HG03039 (cell line): ENCODE data around the gene LARGE2.

Experiments used
- ATAC-seq: cut with Tn5 transposase; IDR thresholded peaks from one replicate; pipeline ENCODE4 v1.9.1; 2021; ENCODE audit warnings: mild to moderate bottlenecking, moderate library complexity; ENCODE audit not compliant: unreplicated experiment

Gene LARGE2

GRCh38 chr11:45913942-45914635 is 8.4 kb upstream of the LARGE2 start:
- no peak for ATAC-seq

- no peak for ATAC-seq
These were observed 7.0 kb upstream of the LARGE2 start for GRCh38 chr11:45915446-45915845.

- ATAC-seq, result no peak
These were observed 5.2 kb upstream of the LARGE2 start for GRCh38 chr11:45917286-45917622.

DNA sequence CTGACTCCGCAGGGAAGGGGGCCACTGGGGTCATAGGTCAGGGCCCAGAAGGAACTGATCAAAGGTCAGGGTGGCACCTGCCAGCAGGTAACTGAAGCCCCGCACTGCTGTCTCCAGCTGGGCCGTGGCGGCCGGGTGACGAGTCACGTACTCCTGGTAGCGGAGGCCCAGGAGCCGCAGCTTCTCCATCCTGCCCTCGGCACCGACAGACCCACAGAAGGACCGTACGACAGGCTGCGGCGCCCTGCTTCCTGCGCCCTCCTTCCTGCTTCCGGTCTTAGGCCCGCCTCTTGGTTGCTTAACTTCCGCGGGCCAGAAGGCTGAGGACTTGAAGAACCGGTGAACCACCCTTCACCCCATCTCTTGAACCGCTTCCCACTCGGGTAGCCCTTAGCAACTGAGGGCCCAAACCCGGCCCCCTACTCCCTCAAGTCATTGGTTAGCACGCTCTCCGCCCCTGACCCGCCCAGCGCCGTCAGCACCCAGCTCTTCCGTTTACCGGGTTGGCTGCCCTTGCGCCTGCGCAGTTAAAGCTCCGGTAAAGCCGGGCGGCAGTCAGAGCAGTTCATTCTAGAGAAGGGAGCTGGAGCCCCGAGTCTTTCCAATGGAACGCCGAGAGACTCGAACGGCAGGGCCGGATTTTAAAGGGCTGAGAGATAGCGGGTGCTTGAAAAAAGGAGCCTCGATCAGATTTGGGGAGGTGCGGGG is 4.7 kb upstream of the LARGE2 start, which contains the start of gene PEX16:
PEX16 (minus strand) TSS at position 255 of the 708 bp plus-strand sequence; CDS start at position 189, 66 bp downstream.
- ATAC-seq, result peak; percentile 80

GRCh38 chr11:45918331-45918941 is 4.0 kb upstream of the LARGE2 start:
- ATAC-seq, result peak; percentile 32

DNA sequence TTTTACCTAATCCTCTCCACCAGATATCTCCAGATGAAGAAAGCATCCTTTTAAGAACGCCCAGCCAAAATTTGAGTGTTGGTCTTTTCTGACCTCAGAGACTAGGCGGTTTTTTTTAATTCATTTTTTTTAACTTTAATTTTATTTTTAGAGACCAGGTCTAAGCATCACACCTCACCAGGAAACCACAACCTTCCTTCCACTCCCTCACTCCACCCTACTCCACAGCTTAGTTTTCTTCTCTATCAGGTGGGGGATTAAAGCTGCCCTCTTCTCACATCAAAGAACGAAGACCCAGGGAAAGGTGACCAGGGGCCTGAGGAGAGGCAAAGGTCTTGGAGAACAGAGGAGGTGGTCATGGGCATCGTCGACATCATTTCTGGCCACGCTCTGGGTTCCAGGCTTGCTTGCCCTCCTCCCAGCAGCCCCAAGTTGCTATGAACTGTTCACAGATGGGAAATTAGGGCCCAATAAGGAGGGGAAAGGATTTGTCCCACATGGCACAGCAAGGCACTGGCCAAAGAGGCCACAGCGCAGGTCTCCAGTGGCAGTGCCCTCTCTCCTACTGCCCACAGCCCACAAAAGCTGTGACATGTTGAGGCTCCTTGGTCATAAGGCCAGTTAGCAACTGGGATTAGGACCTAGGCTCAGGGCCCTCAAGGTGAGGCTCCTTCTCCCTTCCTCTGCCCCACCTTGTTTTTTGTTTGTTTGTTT is 3.3 kb upstream of the LARGE2 start:
- no peak for ATAC-seq

GRCh38 chr11:45919806-45920530 is 2.5 kb upstream of the LARGE2 start:
- ATAC-seq, result no peak

- no peak for ATAC-seq
These were observed 1.7 kb upstream of the LARGE2 start for GRCh38 chr11:45920531-45921477.

GRCh38 chr11:45921561-45922424 is 663 bp upstream of the LARGE2 start:
- no peak for ATAC-seq

DNA sequence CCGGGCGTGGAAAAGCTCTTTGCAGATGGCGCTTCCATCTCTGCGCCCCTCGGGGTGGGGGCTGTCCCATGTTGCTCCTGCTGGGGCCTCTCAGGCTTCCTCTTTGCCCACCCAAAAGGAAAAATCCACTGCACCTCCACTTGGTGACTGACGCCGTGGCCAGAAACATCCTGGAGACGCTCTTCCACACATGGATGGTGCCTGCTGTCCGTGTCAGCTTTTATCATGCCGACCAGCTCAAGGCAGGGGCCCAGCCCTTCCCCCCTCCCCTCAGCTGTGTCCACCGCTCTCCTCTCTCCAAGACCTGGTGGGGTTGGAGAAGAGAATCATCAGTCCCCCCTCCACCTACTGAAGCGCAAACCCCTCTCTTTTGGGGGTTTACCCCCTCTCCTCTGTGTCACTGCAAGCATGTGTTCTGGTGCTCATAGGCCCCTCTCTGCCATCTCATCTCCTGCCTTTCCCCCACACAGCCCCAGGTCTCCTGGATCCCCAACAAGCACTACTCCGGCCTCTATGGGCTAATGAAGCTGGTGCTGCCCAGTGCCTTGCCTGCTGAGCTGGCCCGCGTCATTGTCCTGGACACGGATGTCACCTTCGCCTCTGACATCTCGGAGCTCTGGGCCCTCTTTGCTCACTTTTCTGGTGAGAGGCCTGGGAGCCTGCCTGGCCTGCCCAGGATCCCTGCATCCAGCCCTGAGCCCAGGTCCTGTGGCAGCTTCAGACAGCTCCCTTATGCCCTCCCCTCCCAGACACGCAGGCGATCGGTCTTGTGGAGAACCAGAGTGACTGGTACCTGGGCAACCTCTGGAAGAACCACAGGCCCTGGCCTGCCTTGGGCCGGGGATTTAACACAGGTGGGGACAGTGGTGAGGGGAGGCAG is 1.8 kb downstream of the LARGE2 start:
- ATAC-seq, result no peak

- ATAC-seq, result no peak
These were observed 2.5 kb downstream of the LARGE2 start for GRCh38 chr11:45924927-45925326.

- no peak for ATAC-seq
These were observed 3.1 kb downstream of the LARGE2 start for GRCh38 chr11:45925550-45925949.

DNA sequence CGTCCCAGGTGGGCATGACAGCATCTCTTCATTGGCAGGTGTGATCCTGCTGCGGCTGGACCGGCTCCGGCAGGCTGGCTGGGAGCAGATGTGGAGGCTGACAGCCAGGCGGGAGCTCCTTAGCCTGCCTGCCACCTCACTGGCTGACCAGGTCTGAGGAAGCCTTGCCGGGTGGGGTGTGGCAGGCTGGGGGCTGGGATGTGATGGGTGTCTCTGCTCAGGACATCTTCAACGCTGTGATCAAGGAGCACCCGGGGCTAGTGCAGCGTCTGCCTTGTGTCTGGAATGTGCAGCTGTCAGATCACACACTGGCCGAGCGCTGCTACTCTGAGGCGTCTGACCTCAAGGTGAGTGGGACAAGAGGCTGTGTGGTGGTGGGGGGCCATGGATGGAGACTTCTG is 3.5 kb downstream of the LARGE2 start:
- no peak for ATAC-seq

DNA sequence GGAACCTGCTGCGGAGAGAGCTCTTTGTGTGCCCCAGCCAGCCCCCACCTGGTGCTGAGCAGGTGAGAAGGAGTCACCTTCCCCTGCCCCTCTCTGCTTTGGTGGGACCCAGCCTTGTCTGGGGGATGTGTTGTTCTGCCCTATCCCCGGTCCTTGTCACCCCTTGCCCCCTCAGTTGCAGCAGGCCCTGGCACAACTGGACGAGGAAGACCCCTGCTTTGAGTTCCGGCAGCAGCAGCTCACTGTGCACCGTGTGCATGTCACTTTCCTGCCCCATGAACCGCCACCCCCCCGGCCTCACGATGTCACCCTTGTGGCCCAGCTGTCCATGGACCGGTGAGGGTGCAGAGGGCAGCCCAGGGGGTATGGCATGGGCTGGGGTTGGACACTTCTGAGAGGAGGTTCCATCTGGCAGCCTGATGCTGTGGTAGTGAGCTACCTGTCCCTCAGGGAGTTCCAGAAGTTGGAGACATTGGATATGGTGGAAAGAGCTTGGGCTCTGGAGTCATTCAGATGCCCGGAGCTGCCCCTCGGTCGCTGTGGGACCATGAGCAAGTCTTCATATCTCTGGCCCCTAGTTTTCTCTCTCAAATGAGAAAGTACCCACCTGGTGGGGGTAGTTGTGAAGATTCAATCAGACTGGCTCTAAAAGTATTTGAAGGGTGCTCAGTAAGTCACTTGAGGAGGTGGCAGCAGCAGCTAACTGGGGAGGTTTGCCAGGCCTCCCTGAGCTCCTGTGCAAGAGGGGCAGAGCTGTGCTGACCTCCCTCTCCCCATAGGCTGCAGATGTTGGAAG is 4.3 kb downstream of the LARGE2 start:
- ATAC-seq, result no peak

DNA sequence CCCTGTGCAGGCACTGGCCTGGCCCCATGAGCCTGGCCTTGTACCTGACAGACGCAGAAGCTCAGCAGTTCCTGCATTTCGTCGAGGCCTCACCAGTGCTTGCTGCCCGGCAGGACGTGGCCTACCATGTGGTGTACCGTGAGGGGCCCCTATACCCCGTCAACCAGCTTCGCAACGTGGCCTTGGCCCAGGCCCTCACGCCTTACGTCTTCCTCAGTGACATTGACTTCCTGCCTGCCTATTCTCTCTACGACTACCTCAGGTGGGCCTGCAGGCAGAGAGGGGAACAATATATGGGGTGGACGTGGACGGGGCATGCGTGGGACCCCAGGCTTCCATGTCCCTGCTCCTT is 4.9 kb downstream of the LARGE2 start:
- ATAC-seq, result no peak

DNA sequence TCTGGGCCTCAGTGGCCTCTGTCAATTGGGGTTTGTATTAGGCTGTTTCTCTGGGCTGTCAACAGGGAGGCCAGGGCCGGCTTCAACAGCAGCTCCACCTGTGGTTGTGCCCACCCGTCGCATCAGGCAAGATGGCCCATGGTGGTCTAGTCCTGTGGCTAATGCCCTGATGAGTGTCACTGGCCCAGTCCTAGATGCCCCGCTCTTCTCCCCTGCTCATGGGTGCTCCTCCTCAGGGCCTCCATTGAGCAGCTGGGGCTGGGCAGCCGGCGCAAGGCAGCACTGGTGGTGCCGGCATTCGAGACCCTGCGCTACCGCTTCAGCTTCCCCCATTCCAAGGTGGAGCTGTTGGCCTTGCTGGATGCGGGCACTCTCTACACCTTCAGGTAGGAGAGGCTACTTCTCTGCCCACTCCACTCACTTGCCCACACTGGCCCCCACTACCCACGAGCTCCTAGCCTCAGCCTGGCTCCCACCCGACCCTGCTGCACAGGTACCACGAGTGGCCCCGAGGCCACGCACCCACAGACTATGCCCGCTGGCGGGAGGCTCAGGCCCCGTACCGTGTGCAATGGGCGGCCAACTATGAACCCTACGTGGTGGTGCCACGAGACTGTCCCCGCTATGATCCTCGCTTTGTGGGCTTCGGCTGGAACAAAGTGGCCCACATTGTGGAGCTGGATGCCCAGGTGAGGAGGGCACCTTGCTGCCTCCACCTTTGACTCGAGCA is 5.4 kb downstream of the LARGE2 start:
- ATAC-seq, result no peak
